HG02678 (cell line): ENCODE results near the gene SETD1B.

Experiments used
- ATAC-seq: cut with Tn5 transposase; IDR thresholded peaks from one replicate; pipeline ENCODE4 v1.9.1; 2021; ENCODE audit warnings: mild to moderate bottlenecking, moderate library complexity; ENCODE audit not compliant: unreplicated experiment

SETD1B gene

DNA sequence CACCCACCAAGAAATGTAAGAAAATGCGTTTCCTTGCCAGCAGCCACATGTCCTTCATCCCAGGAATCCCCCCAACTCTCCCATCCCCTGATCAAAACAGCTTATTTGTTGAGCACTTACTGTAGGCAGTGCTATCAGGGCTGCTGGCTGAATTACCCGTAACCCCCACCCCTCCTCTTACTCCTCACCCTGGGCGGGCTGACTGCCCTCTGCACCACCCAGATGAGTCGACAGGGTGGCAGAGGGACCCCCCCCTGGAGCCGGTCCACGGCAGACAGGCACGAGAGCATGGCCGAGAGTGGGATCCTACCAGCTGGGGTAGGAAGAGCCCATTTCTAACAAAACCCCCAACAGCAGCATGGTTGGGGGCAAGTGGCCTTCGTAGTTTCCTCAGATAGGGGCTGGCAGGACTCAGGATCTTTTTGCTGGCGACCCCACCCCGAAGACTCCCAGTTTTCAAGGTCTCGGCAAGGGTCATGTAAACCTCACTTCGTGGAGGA lies 9.2 kb upstream of the SETD1B start:
- ATAC-seq = peak; percentile 0

DNA sequence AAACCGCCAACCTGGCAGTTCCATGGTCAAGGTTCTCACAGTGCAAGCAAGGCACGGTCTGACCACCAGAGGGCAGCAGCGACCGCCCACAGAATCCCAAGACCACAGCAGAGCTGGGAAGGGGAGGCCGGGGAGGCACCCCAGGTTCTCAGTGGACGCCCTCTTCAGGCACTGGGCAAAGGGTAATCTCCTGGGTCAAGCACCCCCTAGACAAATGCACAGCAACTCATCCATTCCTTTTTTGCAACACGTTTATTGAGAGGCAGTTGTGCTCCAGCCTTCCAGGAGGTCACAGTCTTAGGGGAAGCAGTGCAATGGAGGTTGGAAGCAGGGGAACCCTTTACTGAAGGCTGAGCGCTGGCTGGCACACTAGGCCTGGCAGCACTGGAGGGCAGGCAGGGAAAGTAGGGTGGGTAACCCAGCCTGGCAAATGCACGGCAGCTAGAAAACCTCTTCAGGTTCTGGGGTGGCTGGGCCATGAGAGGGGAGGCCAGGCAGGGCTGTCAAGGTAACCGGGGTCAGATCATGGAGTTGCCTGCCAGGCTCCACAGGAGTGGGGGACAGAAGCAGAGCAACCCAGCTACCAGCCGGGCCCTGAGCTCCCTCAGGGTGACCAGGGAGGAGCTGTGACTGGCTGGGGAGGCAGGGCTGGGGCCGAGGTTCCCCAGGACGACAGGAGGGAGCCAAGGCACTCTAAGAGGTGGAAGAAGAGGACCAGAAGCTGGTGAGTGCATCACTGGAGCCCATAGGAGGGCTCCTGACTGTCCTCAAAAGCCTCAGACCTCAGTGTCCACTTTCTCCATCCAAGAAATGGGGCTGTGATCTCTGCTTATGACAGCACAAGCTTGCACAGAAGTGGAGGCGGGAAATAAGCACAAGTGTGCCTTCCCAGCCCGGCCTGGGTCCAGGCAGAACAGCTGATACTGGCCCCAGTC lies 8.5 kb upstream of the SETD1B start:
- no peak for ATAC-seq

DNA sequence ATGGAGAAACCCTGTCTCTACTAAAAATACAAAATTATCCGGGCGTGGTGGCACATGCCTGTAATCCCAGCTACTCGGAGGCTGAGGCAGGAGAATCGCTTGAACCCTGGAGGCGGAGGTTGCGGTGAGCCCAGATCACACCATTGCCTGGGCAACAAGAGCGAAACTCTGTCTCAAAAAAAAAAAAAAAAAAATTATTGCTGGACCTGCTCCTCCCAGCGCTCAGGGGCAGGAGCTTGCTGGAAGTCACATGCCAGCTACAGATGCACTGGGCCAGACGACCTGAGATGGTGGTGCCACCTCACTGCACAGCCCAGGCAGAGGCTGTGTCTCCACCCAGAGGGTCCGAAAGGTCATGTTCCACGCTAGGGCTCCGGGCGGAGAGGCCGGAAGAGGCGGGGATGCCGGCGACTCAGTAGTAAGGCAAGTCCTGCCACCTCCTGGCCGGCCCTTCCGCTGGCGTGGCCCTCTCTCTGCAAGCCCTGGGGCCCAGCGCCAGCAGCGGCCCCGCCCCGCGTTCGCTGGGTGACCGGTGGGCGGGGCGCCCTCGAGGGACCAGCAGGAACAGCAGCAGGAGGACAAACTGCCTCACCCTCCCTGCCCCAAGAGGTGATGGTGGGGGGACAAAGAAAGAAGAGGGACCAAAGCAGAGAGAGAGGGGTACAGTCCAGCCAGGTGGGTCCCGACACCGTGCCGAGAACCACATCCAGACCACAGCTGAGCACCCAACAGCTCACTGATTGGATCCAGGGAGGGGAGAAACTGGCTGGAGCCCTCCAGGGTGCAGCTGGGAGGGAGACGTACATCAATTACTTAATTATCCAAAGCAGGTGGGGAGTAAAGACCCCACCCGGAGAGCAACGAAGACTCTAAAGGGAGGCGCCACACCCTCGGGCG lies 6.7 kb upstream of the SETD1B start:
- ATAC-seq = no peak

DNA sequence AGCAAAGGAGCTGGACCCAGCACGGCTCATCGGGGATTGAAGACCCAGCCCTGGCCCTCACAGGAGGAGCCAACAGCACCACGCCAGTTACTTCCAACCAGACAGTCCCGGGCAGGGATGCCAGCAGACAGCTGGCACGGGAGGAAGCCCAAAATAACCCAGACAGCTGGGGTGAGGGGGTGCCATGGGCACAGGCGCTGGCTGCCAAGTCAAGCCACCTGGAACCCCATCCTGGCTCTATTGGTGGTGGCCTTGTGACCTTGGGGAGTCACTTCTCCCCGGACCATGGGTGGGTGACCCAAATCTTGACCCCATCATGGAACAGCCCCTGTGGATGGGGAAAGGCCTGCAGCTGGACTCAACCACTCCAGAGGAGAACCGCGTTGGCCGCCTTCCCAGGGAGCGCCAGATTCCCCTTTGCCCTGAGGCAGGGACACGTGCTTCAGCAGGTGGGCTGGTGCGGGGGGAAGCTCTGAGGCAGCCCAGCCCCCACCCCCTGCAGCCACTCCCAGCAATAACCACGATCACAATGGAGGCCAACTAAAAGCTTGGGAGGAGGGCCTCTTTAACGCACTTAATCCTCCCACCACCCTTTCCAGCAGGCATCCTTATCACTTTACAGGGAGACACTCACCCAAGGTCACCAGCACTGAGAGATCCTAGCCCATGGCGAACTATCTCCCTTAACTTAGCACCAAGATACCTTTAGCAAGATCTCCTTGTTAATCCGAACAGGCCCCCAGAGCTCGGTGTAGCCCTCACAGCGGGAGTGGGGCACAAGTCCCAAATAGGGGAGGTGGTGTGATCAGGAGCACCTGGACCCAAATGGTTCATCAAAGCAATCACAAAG lies 5.6 kb upstream of the SETD1B start:
- no peak for ATAC-seq

DNA sequence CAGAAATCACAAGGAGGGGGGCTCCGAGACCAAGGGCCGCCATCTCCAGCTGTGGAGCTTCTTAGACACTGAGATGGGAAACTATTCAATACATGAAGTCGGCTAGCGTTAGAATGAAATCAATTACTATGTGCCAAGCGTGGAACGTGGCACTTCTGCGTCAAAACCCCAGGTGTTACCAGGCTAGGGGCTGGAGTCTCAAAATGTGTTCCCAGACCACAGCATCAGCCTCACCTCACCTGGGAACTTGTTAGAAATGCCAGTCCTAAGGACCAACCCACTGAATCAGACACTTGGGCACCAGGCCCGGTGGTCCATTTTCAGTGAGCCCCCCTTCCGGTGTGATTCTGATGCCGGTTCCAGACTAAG lies 5.0 kb upstream of the SETD1B start:
- ATAC-seq = no peak

DNA sequence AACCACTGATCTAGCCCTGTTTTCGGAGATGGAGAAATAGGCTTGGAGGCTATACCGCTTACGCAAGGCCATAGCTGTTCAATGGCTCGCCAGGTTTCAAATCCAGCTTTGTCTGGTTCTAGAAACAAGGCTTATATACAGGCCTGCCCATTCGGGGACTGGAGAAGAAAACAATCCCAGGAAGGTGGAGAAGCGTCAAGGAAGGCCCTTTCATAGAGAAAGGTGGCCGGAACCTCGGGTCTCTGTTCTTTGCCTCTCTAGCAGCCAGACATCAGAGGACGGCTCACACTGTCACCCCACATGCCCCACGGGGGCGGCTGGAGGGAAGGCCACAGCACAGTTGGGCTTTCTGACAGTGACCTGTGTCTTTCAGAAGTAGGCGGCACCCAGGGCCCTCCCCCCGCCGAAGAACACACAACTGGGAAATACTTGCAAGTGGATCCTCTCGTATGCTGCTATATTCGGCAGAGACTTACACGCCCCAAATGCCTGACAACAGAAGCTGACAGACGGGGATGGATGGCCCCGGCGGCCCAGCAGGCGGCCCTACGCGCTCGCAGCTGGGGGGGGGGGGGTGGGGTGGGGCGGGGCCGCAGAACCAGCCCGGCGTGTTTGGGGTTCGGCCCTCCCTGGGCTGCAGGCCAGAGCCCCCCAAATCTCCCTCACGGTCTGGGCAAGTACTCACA lies 4.5 kb upstream of the SETD1B start:
- ATAC-seq = no peak

DNA sequence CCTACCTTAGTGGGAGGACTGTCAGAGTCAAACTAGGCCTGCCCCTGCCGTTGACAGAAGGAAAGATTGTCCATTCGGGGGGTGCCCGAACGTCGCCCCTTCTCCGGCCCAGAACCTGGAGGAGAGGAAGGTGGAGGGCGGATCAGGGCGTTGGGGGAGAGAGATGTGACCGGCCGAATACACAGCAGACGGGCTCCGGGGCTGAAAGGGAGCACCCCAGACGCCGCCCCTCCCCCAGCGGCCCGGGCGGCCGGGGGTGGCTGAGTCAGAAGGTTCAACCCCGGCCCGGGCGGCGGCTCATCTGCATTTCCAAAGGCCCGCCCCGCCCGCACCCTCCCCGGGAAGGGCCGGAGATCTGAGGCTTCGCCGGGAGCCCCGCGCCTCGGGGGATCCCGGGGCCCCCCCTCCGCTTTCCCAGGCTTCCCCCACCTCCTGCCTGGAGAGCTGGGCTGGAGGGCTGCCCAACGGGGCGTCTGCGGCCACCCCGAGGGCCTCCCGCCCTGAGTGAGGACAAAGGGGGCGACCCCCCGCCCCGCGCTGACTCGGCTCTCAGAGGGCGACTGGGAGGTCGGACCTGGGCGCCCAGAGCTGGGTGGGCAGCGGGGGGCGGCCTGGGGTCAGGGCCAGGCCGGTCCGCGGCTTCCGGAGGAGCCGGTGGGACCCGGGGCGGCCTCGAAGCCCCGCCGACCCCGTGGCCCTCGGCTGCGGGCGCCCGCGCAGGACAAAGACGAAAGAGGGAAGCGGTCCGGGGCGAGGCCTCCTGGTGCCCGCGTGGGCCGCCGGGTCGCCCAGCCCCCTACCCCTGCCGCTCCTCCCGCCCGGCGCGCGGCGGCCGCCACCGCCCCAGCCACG lies 3.7 kb upstream of the SETD1B start:
- ATAC-seq = no peak

DNA sequence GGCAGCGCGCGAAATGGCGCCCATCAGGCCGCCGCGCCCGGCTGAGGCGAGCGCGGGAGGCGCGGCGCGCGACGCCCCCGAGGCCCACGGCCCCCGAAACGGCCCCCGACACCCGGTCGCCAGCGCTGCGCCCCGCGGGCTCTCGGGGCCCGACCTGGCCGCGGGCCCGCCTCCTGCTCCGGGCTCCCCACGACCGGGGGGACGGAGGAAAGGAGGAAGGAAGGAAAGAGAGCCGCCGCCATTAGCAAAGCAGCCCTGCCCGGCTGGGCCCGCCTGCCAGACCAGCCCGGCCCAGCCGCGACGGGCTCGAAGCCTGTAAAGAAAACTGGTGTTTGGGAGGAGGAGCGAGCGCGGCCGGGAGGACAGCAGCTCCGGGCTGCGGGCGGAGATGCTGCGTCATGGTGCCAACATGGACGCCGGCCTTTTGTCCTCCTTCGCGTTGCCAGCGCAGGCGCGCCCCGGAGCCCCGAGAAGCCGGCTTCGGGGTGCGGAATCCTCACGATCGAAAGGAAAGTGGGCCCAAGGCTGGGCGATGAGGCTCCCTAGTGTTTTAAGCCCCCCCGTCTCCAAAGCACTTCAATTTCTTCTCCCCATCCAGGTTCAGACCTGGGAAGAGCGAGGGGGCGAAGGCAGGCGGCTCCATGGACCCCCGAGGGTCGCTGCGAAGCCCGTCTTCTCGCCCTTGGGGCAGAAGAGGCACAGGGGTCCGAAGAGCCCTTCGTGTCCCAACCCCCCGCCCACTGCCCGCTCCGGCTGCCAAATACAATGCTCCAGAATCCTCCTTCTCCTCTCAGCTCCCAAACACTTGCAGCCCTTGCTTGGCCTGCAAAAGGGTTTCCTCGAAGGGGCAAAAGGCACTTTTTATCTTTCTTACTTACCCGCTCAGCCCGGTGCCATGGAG lies 2.9 kb upstream of the SETD1B start:
- ATAC-seq = no peak

DNA sequence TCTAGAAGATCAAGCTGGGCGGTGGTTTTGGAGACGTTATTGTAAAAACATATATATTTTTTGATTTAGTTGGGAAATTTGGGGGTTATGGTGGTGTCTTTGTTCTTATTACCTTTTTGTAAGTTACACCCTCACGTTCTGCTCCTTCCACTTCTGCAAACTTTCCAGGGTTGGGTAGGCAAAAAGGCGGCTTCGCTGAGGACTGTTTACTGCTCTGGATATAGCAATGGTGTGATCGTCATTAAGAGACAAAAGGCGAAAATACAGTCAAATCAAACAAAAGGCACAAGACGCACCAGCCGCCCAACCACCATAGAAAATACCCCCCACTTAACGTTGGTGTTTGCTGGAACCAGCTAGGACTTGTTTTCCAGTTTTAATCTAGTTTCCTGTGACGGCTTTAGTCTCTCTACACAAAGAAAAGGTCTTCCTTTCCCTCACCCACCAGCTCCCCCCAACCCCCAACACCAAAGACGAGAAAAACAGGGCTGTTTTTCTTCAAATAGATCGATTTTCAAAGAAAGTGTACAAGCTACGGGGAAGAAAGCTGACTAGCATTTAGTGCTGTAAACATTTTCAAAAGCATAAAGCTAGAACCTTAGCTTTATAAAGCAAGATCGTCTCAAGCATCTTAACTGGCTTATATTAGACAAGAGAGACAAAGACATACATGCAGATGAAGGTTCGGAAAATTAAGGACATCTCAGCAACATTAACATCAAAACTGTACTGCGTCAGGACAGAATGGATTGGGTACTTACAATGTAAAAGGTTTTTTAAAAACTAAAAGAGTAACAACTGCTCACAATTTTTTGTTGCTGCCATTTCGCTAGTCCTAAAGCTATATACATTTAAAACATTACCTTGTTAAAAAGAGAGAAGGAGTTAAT lies 2.0 kb upstream of the SETD1B start:
- ATAC-seq = no peak

DNA sequence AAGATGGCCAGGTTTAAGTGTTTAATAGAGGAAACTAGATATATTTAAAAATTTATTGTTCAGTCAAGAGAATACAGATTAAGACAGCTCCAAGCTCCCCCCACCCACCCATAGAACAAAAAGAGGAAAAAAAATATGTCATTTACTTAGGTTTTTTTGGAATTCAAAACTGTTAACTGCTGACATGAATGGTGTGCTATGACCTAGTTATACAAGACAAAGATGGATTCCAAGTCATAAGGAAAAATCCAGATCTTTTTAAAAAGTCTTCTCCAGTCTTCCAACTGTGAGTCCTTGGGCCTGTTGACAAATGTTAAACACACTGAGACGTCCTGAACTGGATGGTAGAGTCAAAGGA lies 1.3 kb upstream of the SETD1B start:
- no peak for ATAC-seq

DNA sequence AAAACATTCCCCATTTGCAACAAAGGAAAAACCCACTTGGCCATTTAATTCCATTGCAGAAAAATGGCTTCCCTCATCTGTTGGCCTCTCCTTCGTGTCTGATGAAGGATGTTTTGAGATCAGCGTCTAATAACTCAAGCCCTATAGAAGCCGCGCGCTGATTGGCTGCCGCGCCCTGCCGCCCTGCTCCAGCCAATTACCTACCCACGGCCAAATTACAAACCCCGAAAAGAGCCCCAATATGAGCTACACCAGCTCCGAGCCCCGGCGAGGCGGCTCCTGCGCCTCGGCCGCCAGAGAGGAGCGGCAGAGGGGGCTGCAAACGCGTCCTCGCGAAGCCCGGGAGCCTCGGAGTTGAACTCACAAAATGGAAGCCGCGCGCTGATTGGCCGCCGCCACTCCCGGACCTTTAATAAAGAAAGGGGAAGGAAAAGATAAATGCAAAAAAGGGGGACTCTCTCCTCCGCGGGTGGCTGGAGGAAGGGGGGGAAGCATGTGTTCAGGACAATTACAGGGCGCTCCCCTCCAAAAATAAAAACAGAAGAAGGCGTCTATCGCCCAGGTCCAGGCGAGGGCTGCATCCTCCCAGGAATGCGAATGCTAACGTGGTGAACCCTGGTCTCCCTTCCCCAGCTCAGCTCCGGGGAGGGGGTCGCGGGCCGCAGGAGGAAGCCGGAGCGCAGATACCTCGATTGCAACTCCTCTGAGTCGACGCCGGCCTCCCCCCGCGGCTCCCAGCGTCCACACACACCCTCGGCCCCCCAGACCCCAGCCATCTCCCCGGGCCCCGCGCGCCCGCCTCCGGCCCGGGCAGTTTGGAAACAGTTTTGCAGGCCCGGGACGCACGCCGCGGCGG lies 738 bp upstream of the SETD1B start:
- ATAC-seq = peak; percentile 33

DNA sequence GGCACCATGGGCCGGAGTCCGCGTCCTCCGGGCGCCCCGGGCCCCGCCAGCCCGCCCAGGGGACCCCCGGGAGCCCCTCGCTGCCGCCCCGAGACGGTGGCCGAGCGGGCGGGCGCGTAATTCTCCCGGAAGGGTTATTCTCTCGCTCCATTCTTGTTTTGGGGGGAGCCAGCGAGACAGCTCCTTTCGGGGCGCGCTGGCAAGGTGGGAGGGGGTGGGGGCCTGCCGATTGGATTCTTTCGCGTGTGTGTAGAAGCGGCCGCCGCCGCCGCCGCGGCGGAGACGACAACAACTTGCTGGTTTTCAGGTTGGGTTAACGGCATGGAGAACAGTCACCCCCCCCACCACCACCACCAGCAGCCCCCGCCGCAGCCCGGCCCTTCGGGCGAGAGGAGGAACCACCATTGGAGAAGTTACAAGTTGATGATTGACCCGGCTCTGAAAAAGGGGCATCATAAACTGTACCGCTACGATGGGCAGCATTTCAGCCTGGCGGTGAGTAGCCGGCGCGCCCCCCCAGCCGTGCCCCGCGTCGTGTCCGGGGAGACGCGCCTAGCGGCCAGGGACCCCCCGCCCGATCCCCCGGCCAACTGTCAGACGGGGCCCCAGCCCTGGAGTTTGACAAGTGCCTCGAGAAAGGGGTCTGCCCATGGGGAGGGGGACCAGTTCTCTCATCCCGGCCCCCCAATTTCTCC lies 755 bp downstream of the SETD1B start:
- ATAC-seq = no peak

DNA sequence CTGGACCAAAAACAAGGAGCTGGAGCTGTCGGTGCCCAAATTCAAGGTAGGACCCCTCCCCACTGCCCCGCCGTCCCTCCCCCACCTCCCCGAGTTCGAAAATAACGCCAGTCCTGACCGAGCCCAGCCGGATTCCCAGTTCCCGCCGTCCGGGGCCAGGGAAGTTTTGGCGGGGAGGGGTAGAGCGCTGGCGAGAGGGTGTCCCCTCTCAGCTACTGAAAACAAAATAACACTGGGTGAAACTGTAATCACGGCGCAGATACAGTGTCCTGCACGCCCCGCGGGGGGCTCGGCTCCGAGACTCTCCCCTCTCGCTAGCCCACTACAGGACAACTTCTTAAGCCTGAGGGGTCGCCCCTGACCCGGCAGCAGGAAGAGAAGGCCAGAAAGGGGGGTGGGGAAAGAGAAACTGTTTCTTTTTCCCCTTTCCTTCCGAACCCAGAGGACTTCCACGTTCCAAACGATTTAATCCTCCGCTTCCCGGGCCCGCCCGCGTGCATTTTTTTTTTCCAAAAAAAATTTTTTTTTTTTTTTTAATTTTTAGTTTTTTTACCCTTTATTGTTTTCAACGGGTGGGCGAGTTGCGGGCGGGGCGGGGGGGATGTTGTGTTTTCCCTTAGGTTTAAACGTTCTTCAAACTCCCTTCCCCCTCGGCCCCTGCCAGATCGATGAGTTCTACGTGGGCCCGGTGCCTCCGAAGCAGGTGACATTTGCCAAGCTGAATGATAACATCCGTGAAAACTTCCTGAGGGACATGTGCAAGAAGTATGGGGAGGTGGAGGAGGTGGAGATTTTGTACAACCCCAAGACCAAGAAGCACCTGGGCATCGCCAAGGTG lies 1.6 kb downstream of the SETD1B start:
- no peak for ATAC-seq

DNA sequence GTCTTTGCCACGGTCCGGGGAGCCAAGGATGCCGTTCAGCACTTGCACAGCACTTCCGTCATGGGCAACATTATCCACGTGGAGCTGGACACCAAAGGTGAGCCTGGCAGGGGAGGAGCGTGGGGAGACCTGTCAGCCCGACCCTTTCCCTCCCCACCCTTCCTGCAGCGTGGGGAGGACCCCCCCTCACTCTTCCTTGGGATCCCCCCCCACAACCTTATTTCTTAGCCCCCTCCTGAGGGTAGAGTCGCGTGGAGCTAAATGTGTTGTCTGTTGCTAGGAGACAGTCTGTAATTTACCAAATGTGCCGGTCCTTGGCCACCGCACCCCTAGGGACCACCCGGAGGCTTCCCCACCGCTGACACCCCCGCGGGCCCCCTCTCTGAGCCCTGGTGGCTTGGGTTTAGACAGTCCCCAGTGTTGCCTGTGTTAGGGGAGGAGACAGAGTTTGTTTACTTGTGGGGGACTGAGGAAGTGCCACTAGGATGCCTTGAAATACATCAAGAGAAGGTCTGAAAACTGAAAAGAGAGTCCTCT lies 2.3 kb downstream of the SETD1B start:
- ATAC-seq = no peak
